Effector CD8-positive, alpha-beta T cell (primary cell): Measurements from ENCODE around the gene KTI12.

ENCODE experiments used
- DNase-seq: peaks from one replicate; lab custom pipeline; 2025; lab: John Stamatoyannopoulos, UW

Gene KTI12

DNA sequence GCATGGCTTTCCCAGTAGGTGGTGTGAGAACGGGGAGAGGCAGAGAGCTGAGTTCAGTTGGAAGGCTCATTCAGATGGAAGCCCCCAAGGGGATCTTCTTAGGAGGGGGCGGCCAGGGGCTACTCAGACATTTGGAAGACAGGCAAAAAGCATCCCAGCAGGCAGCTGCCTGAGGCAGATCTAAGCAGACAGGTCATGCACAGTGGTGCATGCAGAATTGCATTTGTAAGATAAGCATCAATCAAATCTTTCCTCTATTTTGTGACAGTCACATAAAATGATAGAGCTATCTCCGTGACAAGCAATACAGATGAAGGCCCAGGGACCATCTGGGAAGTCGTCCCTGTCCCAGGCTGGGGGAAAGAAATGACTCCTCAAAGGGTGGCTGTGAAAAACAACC lies 46.9 kb downstream of the KTI12 start:
- no peak for DNase-seq

GRCh38 chr1:51982161-51982560 lies 51.4 kb downstream of the KTI12 start:
- no peak for DNase-seq
